ENCODE measurements around the gene C2CD2. TPM values are rescaled to one million over a fixed set of nuclear protein-coding genes. Genes with fewer than 3 reads are reported as not detected.

The C2CD2 gene
- total and polyA plus RNA-seq, 10 of the 15 experiments (the other 5 are each of a cell fraction or from before 2014, with no cell fraction given), result 2.2 to 30.9 (median 9.9) TPM

DNA sequence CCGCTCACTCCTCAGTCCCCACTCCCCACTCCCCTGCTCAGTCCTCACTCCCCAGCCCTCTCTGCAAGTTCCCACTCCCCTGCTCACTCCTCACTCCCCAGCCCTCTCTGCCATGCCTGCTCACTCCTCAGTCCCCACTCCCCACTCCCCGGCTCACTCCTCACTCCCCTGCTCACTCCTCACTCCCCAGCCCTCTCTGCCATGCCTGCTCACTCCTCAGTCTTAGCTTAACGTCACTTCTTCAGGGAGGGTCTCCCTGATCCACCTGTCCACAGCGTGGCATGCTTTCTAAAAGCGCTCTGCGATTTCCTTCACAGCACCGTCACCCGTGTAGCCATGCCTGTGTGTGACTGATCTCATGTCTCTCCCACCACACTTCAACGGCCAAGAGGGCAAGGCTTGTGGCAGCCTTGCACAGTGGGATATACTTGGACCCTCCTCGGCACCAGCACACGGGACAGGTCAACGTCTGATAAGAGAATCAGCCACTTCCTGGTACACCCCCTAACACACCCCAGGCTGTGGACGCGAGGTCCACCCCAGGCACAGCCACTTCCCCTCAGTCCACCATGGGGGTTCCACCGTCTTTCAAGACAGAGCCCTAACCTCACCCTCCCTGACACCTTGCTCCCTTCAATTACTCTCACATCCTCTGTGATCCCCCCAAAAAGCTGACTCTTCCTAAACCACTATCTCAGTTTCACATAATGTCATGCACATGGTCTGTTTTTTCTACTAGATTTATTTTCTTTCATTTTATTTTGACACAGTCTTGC, 88.6 kb downstream of the C2CD2 start (continued):
- TF ChIP-seq, protein P1, sequence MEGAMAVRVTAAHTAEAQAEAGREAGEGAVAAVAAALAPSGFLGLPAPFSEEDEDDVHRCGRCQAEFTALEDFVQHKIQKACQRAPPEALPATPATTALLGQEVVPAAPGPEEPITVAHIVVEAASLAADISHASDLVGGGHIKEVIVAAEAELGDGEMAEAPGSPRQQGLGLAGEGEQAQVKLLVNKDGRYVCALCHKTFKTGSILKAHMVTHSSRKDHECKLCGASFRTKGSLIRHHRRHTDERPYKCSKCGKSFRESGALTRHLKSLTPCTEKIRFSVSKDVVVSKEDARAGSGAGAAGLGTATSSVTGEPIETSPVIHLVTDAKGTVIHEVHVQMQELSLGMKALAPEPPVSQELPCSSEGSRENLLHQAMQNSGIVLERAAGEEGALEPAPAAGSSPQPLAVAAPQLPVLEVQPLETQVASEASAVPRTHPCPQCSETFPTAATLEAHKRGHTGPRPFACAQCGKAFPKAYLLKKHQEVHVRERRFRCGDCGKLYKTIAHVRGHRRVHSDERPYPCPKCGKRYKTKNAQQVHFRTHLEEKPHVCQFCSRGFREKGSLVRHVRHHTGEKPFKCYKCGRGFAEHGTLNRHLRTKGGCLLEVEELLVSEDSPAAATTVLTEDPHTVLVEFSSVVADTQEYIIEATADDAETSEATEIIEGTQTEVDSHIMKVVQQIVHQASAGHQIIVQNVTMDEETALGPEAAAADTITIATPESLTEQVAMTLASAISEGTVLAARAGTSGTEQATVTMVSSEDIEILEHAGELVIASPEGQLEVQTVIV (IDR thresholded peaks at IDR 0.05; ENCODE audit: borderline replicate concordance, partially characterized antibody), result peak; percentile 31
- TF ChIP-seq HCFC1 (IDR thresholded peaks at IDR 0.05; ENCODE audit: low read length) (no peak), NRF1 (conservative IDR thresholded peaks at IDR 0.05; ENCODE audit: low read depth, low read length) (no peak), ZNF622 (IDR thresholded peaks at IDR 0.05) (no peak), RUNX3 (IDR thresholded peaks at IDR 0.05; ENCODE audit: low read length) (peak; percentile 90), ASH2L (IDR thresholded peaks at IDR 0.05; ENCODE audit: borderline replicate concordance, low read depth) (no peak), CEBPB (IDR thresholded peaks at IDR 0.05; ENCODE audit: borderline replicate concordance in 1 of 2, low read depth in 2 of 2, low read length in 2 of 2) (no peak), TAF1 (IDR thresholded peaks at IDR 0.05; ENCODE audit: borderline replicate concordance, low read depth, low read length) (no peak), SPI1 (IDR thresholded peaks at IDR 0.05; ENCODE audit: borderline replicate concordance, insufficient read depth, low read depth, low read length) (peak; percentile 87; the same call in 1 of the 2 replicates), MTA3 (IDR thresholded peaks at IDR 0.05; ENCODE audit: borderline replicate concordance, low read length) (peak; percentile 89; the same call in 1 of the 2 replicates), ZSCAN29 (IDR thresholded peaks at IDR 0.05) (no peak), RAD51 (IDR thresholded peaks at IDR 0.05) (no peak), SRF (IDR thresholded peaks at IDR 0.05; ENCODE audit: low read depth in 2 of 2, low read length in 2 of 2) (no peak), RCOR1 (conservative IDR thresholded peaks at IDR 0.05; ENCODE audit: low read depth, low read length) (no peak), MYB (IDR thresholded peaks at IDR 0.05; ENCODE audit: borderline replicate concordance, low read depth, low read length) (no peak), NR2C1 (IDR thresholded peaks at IDR 0.05) (no peak), CBFB (IDR thresholded peaks at IDR 0.05; ENCODE audit: low read depth) (peak; percentile 59; the same call in 1 of the 2 replicates), BCL11A (IDR thresholded peaks at IDR 0.05; ENCODE audit: low read depth, low read length) (peak; percentile 47; the same call in 1 of the 2 replicates), STAT3 (IDR thresholded peaks at IDR 0.05; ENCODE audit: low read depth, low read length) (no peak), NR2C2 (IDR thresholded peaks at IDR 0.05; ENCODE audit: borderline replicate concordance, control insufficient read depth, insufficient read length, low read depth) (no peak), PAX5 (IDR thresholded peaks at IDR 0.05; ENCODE audit: borderline replicate concordance, low read depth, low read length) (peak; percentile 60; the same call in 1 of the 2 replicates), MYC (IDR thresholded peaks at IDR 0.05; ENCODE audit: insufficient read depth, insufficient read length, insufficient replicate concordance, low read length, severe bottlenecking) (no peak), YY1 (IDR thresholded peaks at IDR 0.05; ENCODE audit: low read depth, low read length) (no peak)
- TF ChIP-seq, protein P2, sequence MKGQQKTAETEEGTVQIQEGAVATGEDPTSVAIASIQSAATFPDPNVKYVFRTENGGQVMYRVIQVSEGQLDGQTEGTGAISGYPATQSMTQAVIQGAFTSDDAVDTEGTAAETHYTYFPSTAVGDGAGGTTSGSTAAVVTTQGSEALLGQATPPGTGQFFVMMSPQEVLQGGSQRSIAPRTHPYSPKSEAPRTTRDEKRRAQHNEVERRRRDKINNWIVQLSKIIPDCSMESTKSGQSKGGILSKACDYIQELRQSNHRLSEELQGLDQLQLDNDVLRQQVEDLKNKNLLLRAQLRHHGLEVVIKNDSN (IDR thresholded peaks at IDR 0.05; ENCODE audit: borderline replicate concordance, extremely low read length, insufficient read depth, low read depth, low read length), result no peak
- TF ChIP-seq, protein P3, sequence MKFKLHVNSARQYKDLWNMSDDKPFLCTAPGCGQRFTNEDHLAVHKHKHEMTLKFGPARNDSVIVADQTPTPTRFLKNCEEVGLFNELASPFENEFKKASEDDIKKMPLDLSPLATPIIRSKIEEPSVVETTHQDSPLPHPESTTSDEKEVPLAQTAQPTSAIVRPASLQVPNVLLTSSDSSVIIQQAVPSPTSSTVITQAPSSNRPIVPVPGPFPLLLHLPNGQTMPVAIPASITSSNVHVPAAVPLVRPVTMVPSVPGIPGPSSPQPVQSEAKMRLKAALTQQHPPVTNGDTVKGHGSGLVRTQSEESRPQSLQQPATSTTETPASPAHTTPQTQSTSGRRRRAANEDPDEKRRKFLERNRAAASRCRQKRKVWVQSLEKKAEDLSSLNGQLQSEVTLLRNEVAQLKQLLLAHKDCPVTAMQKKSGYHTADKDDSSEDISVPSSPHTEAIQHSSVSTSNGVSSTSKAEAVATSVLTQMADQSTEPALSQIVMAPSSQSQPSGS (IDR thresholded peaks at IDR 0.05; ENCODE audit: low read length), result peak; percentile 64; the same call in 1 of the 2 replicates
- TF ChIP-seq, protein P4, sequence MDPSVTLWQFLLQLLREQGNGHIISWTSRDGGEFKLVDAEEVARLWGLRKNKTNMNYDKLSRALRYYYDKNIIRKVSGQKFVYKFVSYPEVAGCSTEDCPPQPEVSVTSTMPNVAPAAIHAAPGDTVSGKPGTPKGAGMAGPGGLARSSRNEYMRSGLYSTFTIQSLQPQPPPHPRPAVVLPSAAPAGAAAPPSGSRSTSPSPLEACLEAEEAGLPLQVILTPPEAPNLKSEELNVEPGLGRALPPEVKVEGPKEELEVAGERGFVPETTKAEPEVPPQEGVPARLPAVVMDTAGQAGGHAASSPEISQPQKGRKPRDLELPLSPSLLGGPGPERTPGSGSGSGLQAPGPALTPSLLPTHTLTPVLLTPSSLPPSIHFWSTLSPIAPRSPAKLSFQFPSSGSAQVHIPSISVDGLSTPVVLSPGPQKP (IDR thresholded peaks at IDR 0.05; ENCODE audit: low read depth, low read length), result no peak

Data from GM12878 (cell line).